GM19099 (cell line): Measurements from ENCODE around the gene TAS1R3.

Source experiments
- POLR2A ChIP-seq: IDR thresholded peaks from 3 replicates; pipeline ENCODE4 v1.6.1; 2011; ENCODE audit warnings: low read depth; ENCODE audit not compliant: insufficient read length; ENCODE audit errors: extremely low read depth

TAS1R3 gene

DNA sequence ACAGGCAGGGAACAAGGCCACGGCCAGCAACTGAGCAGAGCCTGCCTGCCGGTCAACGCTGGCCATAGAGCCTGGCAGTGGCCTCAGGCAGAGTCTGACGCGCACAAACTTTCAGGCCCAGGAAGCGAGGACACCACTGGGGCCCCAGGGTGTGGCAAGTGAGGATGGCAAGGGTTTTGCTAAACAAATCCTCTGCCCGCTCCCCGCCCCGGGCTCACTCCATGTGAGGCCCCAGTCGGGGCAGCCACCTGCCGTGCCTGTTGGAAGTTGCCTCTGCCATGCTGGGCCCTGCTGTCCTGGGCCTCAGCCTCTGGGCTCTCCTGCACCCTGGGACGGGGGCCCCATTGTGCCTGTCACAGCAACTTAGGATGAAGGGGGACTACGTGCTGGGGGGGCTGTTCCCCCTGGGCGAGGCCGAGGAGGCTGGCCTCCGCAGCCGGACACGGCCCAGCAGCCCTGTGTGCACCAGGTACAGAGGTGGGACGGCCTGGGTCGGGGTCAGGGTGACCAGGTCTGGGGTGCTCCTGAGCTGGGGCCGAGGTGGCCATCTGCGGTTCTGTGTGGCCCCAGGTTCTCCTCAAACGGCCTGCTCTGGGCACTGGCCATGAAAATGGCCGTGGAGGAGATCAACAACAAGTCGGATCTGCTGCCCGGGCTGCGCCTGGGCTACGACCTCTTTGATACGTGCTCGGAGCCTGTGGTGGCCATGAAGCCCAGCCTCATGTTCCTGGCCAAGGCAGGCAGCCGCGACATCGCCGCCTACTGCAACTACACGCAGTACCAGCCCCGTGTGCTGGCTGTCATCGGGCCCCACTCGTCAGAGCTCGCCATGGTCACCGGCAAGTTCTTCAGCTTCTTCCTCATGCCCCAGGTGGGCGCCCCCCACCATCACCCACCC lies at the start of gene TAS1R3:
Gene TAS1R3 (plus strand): TSS at position 213 of the 898 bp plus-strand sequence. CDS start 66 bp downstream, at position 279.
- TF ChIP-seq POLR2A, result no peak

DNA sequence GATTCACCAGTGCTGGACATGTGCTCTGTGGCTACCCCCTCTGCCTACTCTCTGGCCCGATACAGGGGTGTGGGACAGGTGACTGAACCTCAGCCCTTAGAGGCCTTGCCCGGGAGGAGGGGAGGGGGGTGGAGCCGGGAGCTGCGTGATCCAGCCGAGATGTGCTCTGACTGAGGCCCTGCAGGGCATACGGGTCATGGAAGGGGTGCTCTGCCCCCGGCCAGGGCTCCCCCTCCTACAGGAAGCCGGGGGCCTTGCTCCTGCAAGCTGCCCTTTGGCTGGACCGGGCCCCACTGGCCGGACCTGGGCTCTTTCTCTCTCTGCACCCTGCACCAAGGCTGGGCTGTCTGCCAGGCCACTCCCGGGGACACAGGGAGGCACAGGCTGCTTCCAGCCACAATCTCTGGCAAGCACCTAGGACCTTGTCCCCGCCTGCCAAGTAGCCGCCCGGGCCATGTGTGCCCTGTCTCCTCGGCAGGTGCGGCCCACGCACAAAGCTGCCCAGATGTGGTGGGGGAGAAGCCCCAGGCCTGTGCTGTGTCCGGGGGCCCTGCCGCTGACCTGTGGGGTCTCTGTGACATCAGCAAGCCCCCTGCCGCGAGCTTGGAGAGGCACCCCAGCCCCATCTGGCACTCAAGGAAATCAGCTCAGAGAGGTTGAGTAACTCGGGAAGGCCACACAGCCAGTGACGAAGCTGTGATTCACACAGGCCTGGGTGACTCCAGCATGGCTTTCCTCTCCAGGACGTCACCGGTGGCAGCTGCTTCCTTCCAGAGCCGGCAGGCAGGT lies 49.4 kb upstream of the TAS1R3 start:
- TF ChIP-seq POLR2A, result no peak

DNA sequence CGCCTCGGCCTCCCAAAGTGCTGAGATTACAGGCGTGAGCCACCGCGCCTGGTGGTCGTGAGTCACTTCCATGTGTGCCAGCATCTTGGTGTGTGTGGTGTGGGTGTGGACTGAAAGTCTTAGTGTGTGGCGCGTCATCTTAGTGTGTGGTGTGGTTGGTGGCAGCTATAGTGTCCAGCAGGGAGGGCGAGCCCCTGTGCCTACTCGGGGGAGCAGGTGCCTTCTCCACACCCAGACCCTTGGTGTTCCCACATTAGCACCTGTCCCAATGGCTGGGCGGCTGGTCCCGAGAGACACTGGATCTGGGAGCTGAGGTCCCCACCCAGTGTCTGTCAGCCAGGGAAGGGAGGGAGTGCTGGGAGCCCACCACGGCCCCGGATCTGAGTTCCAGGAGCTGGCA lies 48.1 kb upstream of the TAS1R3 start:
- no peak for TF ChIP-seq POLR2A

GRCh38 chr1:1283821-1284220 lies 47.3 kb upstream of the TAS1R3 start:
- TF ChIP-seq POLR2A, result no peak

DNA sequence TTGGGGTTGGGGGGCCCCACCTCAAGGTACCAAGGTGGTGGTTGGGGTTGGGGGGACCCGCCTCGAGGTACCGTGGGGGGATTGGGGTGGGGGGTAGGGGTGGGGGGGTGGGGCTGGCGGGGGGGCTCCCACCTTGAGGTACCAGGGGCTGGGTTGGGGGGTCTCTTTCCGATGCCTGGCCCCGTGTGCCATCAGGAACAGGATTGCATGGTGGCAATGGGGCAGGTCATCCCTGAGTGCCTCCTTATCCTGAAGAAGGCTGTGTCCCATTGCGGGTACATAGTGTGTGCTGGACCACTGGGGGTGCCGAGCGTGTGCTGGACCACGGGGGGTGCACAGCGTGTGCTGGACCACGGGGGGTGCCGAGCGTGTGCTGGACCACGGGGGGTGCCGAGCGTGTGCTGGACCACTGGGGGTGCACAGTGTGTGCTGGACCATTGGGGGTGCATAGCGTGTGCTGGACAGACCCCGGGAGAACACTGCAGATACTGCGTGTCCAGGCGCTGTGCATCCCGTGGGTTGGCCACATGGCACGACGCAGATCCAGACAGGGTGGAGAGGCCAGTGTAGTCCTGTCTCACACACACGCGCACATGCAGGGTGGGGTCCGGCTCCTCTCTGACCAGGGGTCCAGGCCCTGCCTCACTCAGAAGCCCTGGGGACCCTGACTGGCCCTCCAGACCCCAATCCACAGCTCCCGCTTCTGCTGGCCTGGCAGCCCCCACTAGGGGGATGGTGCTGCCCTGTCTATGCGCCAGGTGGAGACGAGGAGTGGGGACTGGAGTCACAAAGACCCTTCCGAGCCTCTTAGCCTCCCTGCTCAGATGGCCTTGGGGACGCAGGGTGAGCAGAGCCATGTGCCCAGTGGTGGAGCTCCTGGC lies 46.6 kb upstream of the TAS1R3 start:
- TF ChIP-seq POLR2A, result no peak

DNA sequence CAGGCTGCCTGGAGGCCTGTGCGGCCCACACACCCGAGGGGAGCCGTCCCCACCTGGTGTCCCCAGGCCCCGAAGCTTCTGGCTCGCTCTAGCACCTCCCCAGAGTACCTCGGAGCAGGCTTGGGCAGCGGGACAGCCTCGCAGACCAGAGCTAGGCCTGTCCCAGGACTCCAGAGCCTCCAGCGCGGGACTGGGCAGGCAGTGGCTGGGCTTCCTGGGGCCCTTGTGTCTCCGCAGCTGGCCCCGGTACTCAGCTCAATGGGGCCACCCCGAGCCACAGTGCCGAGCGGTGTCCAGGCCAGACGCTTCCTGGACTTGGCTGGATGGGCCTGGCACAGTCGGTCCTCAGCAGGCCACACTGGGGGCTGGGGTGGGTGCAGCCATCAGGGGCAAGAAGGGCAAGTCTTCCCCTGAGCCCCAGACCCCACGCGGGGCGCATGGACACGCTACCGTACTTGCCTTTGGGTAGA lies 45.9 kb upstream of the TAS1R3 start:
- TF ChIP-seq POLR2A, result no peak

GRCh38 chr1:1285611-1286311 lies 45.3 kb upstream of the TAS1R3 start:
- TF ChIP-seq POLR2A, result no peak

DNA sequence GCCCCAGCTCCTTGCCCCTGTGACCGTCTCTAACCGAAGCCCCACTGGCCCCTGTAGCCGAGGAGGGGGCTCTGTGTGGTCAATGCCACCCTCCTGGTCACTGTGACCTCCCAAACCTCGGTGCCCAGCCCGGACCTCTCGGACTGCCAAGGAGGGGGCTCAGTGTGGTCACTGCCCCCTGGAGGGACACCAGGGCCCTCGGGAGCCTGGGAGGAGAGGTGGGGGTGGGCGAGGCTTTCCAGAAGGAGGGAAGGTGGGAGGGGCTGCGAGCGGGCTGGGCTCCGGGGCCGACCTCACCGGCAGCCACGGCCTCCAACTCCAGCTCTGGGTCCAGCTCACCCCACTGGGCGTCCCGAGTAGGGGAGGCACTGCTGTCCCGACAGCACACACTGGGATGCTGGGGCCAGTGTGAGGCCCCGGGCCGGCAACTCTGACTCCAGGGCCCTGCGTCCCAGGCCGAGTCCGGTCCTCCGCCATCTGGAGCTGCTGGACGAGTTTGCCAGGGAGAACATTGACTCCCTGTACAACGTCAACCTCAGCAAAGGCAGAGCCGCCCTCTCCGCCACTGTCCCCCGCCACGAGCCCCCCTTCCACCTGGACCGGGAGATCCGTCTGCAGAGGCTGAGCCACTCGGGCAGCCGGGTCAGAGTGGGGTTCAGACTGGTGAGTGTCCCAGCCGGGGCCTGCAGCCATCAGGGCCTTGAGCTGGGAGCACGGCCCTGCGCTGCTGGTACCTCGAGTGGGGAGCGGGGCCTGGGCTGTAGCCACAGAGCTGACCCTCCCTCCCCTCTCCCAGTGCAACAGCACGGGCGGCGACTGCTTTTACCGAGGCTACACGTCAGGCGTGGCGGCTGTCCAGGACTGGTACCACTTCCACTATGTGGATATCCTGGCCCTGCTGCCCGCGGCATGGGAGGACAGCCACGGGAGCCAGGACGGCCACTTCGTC lies 44.5 kb upstream of the TAS1R3 start:
- TF ChIP-seq POLR2A, result no peak

- TF ChIP-seq POLR2A, result no peak
These were observed 43.6 kb upstream of the TAS1R3 start for GRCh38 chr1:1287288-1288110.

DNA sequence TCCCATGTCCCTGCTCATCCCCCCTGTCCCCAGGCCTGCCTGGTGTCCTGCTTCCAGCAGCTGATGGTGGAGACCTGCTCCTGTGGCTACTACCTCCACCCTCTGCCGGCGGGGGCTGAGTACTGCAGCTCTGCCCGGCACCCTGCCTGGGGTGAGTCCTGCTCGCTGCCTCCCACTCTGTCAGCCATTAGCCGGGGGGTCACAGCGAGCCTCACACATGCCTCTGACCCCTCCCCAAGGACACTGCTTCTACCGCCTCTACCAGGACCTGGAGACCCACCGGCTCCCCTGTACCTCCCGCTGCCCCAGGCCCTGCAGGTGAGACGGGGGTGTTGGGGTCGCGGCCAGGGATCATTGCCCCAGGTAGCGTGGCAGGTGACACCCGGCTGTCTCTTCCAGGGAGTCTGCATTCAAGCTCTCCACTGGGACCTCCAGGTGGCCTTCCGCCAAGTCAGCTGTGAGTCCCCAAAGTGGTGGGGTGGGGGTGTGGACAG lies 40.8 kb upstream of the TAS1R3 start:
- no peak for TF ChIP-seq POLR2A

- no peak for TF ChIP-seq POLR2A
These were observed 40.0 kb upstream of the TAS1R3 start for GRCh38 chr1:1291023-1291528.
